BJ (cell line): Measurements from ENCODE around the gene TBXAS1. TPM values are rescaled to one million over a fixed set of nuclear protein-coding genes. Genes with fewer than 3 reads are reported as not detected.

ENCODE experiments used
- CTCF ChIA-PET: fragments of 350-600 bp; formaldehyde crosslinking; extraction: SDS; loops from one replicate; lab custom pipeline; 2021; ENCODE audit warnings: antibody characterized with exemption, inconsistent platforms; lab: Yijun Ruan, JAX
- POLR2A ChIA-PET: fragments of 300-600 bp; sonication (Branson Sonifier 250); formaldehyde crosslinking; extraction: SDS; loops from one replicate; lab custom pipeline; 2021; ENCODE audit warnings: antibody characterized with exemption; lab: Charles Lee
- DNase-seq: peaks from one replicate; pipeline ENCODE4 v3.0.0-alpha.2; 2011; ENCODE audit warnings: low read depth
- H3K27me3 ChIP-seq: 2 replicates; pipeline ENCODE4 v1.6.0; 2011; ENCODE audit warnings: low read length; ENCODE audit not compliant: control insufficient read depth, insufficient read depth
- H3K36me3 ChIP-seq: 2 replicates; pipeline ENCODE4 v1.5.1; 2011; ENCODE audit warnings: low read length; ENCODE audit not compliant: control insufficient read depth, insufficient read depth
- H3K4me3 ChIP-seq: 2 replicates; pipeline ENCODE4 v1.5.1; 2011; ENCODE audit warnings: low read depth, mild to moderate bottlenecking, control low read depth, low read length
- polyA plus RNA-seq: library from polyadenylated mRNA; depleted of rRNA; stranded (reverse); fragments of >200 nt; gene quantifications from 2 replicates; pipeline ENCODE4 v1.2.3, GENCODE V29; 2011
- TF ChIP-seq, protein P1 (sequence below): IDR thresholded peaks from 2 replicates; pipeline ENCODE4 v1.5.1; 2011; ENCODE audit warnings: low read depth, mild to moderate bottlenecking, control low read depth, inconsistent platforms, low read length, moderate library complexity; ENCODE audit not compliant: insufficient read depth

Gene TBXAS1
- polyA plus RNA-seq, 1 experiment: 0.16 TPM

DNA sequence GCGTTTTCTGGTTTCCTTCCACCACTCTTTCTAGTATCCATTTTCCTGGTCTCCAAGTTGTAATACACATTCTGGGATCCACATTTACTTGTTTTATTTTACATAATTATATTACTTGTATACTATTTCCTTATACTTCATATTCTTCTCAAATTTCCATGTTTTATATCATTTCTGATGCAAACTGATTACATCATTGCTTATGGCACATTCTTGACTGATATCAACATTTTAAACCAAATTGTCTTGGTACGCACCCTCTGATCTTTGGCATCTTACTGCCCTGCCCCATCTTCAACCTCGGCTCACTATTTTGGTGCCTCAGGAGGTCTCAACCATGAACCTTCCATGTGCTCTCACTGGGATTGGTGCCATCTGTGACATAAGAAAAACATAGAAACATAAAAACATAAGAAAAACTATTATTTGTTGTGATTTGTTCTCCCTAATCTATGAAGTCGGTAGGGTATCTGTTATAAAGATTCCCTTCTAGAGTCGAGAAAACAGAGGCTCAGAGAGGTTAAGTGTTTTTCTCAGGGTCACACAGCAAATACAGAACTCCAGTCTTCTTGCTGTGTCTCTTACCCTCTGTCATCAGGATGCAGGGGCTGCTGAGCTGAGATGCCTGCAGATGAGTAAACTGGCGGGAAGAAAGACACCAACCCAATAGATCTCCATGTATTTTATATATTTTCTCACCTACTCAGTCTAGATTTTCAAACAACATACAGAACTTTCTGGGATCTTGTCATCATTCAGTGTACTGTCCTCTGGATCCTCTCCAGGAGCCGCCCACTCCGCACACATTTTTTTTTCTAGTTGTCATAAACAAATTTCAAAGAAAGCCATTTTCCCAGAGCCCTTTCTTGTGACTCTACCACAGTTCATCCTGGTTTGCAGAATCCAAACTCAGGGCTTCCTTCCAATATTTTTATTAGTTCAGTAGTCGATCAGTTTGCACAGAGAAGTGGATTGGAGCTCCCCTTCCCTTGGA is 154.2 kb downstream of the TBXAS1 start:
- POLR2A ChIA-PET: interaction anchor here (0.5 kb wide), 1 partner anchor 260 kb away, joined by 8 read pairs; no protein-coding TSS in a partner anchor
- TF ChIP-seq, protein P1, sequence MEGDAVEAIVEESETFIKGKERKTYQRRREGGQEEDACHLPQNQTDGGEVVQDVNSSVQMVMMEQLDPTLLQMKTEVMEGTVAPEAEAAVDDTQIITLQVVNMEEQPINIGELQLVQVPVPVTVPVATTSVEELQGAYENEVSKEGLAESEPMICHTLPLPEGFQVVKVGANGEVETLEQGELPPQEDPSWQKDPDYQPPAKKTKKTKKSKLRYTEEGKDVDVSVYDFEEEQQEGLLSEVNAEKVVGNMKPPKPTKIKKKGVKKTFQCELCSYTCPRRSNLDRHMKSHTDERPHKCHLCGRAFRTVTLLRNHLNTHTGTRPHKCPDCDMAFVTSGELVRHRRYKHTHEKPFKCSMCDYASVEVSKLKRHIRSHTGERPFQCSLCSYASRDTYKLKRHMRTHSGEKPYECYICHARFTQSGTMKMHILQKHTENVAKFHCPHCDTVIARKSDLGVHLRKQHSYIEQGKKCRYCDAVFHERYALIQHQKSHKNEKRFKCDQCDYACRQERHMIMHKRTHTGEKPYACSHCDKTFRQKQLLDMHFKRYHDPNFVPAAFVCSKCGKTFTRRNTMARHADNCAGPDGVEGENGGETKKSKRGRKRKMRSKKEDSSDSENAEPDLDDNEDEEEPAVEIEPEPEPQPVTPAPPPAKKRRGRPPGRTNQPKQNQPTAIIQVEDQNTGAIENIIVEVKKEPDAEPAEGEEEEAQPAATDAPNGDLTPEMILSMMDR: no peak
- Histone ChIP-seq H3K4me3 (no peak overlapping the region), H3K36me3 (no peaks in the 10 kb centered on the region), H3K27me3 (peaks cover 5% of the 10 kb centered on the region)
- DNase-seq: no peak
- CTCF ChIA-PET: interaction anchor here (0.6 to 0.9 kb wide), 2 partner anchors 9 to 212 kb away, joined by 3 read pairs; no protein-coding TSS in a partner anchor

DNA sequence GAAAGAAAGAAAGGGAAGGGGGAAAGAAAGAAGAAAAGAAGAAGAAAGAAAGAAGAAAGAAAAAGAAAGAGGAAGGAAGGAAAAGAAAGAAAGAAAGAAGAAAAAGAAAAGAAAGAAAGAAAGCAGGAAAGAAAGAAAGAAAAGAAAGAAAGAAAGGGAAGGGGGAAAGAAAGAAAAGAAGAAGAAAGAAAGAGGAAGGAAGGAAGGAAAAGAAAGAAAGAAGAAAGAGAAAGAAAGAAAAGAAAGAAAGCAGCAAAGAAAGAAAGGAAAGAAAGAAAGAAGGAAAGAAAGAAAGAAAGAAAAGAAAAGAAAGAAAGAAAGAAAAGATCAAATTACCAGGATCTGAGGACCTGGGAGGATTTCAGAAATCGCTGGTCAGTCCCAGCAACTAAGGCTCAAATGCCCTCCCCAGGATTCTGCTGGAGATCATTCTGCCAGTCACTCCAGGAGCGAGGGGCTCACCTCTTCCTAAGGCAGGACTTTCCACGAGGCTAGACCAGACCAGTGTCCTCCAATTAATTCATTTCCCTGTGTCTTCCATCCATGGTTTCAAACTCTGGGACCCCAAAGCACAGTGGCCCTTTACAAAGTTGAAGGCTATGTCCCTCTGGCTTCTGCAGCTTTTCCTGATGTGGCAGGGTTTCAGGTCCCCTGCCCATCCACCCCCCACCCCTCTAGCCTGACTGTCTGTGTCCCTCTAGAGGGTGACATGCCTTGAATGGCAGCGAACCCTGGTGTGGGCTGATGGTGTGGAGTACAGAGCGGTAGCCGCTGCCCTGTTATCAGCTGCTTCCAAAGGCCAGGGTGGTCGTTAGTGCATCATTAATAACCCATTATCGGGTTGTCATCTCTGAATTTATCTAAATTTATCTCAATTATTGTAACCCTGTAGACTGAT is 155.8 kb downstream of the TBXAS1 start:
- Histone ChIP-seq H3K4me3 (no peak overlapping the region), H3K27me3 (peaks cover 5% of the 10 kb centered on the region), H3K36me3 (no peaks in the 10 kb centered on the region)
- DNase-seq: no peak
- ChIA-PET CTCF (interaction anchor here (1.2 kb wide), 1 partner anchor 13 kb away, joined by 5 read pairs; no protein-coding TSS in a partner anchor), POLR2A (no interaction called here)
- TF ChIP-seq, protein P1: no peak

DNA sequence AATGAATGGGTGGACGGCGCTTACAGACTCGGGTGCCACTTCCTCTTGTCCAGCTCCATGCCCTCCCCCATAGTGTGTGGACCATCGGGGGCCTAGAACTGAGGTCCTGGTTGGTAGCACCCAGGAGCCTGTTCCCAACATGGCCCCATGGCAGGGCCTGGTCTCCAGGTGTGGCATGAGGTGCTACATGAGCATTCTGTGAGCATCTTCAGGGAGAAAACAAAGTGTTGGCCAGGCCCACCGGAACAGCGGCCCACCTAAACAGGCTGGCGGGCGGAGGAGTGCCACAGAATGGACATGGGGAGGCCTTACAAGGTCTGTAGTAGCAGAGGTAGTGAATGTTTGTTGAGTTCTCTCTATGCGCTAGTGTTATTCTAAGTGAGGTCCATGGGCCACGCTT is 156.7 kb downstream of the TBXAS1 start:
- H3K36me3 ChIP-seq: no peaks in the 10 kb centered on the region
- DNase-seq: no peak
- H3K27me3 ChIP-seq: peaks cover 5% of the 10 kb centered on the region; the same call in 1 of the 2 replicates
- no peak overlapping the region for H3K4me3 ChIP-seq
- TF ChIP-seq, protein P1: no peak
- POLR2A ChIA-PET: no interaction called here
- CTCF ChIA-PET: interaction anchor here (1.2 kb wide), 1 partner anchor 12 kb away, joined by 5 read pairs; no protein-coding TSS in a partner anchor

DNA sequence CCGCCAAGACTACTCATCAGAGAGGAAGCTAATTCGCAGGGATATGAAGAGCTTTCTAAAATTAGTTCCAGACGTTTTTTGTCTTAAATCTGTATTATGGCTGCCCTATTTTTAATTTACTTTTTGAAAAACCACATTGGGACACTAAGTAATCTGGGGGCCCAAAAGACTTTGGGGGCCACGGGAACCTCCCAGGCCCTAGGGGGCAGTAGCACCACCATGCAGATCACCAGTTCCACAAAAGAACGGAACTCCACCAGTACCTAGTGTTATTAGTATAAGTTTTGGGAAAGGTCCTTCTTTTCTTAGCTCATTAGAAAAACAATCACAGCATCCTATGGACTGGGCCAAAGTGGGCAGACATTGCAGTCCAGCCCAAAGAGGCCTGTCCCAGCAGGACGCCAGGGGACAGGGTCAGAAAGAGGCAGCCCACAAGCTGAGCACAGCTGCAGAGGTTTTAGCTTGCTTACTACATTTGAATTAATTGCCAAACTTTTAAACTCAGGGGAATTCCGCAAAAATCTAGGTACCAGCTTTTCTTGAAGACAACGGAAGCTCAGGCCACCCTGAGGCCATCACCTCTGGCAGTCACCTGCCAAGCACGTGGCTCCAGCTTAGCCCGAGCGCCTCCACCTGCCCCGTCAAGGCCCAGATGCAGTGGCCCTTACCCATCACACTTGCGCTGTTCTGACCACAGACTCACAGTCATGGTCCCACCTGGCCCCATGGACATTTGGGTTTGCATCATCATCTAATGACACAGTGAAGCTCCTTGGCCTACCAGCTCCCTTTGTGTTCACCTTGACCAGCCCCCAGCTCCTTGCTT is 158.8 kb downstream of the TBXAS1 start:
- CTCF ChIA-PET: interaction anchor here (1.2 to 1.9 kb wide), 4 partner anchors 11 to 488 kb away, joined by 3 to 8 read pairs (median 4); no protein-coding TSS in a partner anchor
- POLR2A ChIA-PET: no interaction called here
- DNase-seq: no peak
- no peak overlapping the region for H3K4me3 ChIP-seq
- no peaks in the 10 kb centered on the region for H3K36me3 ChIP-seq
- TF ChIP-seq, protein P1: no peak
- peaks cover 3% of the 10 kb centered on the region; the same call in 1 of the 2 replicates for H3K27me3 ChIP-seq
